SIG-M5 (cell line): ENCODE data around the gene SCN5A.

Experiments used
- DNase-seq: peaks from one replicate; lab custom pipeline; 2025; lab: John Stamatoyannopoulos, UW

SCN5A gene

DNA sequence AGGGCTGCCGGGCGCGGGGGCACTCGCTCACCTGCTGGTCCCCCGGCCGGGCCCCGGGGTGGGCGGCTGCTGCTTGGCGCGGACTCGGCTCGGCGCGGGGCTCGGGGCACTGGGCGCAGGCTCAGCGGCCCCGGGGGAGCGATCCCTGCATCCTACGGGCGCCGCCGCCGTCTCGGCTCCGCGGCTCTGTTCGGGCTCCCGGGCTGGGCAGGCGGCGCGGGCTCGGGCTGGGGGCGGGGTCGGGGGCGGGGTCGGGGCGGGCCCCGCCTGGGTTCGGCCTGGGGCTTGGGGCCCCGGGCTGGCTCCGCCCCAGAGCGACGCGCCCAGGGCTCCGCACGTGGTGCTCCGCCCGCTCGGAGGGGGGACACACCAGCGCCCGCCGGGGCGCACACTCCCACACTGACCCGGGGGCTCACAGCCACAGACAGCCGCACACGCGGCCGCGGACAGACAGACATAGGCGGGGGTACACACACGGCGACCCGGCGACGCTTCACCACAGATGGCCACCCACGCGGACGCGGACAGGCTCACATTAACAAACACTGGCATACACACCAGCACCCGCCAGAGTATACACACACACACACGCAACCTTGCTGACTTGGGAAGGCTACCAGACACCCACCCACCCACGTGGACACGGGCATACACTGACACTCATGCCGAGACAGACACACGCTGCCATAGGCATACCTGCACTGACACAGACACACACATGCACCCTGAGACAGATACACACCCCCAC is at the start of gene SCN5A:
TSS of gene SCN5A (minus strand) at position 188 of the 748 bp plus-strand sequence. CDS start 16,380 bp downstream, outside the sequence.
- DNase-seq = no peak

DNA sequence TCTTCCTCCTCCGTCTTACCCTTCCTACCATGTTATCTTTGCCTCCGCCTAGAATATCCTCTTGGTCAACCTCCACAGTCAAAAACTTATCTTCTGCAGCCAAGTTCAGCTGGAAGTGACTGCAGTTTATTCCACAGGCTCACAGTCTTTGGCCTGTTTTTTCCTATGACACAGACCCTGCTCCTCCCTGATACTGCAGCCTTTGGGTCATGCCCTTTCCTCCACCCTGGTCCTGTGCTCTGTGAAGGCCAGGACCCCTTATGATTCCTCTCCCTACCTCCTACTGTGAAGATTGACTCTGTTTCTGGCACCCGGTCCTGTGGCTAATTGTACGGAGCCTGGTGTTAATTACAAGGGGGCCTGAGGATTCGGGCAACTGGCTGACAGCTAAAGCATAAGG is 49.3 kb upstream of the SCN5A start:
- DNase-seq = no peak

DNA sequence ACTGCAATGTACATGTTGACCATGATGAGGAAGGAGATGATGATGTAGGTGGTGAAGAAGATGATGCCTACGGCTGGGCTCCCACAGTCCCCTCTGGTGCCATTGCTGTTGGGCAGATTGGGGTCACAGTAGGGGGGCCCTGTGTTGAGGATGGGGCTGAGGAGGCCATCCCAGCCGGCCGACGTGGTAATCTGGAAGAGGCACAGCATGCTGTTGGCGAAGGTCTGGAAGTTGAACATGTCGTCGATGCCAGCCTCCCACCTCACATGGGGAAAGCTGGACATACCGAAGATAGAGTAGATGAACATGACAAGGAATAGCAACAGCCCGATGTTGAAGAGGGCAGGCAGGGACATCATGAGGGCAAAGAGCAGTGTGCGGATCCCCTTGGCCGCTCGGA is 48.6 kb upstream of the SCN5A start:
- no peak for DNase-seq

DNA sequence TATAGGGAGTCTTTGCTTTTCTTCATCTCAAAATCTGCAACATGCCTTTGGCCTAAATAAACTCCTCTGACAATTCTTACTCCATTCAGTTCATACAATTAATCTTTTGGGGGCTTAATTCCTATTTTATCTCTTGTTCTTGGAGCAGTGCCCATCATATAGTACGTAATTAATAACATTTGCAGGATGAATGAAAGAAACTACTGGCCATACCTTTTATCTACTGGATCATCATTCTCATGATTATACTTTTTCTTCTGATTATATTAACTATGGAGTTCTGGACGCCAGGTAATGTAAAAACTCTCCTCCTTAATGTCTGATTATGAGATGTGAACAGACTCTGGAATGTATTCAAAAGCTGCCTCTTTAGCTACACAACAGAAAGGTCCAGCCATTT is 46.5 kb upstream of the SCN5A start:
- no peak for DNase-seq

DNA sequence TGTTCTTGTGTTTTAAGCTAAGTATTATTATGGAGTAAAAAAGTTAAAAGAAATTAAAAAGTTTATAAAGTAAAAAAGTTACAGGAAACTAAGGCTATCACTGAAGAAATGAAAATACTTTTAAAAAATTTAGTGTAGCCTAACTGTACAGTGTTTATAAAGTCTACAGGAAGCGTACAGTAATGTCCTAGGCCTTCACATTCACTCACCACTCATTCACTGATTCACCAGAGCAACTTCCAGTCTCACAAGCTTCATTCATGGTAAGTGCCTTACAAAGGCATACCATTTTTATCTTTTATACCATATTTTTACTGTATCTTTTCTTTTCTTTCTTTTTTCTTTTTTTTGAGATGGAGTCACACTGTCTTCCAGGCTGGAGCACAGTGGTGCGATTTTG is 40.7 kb upstream of the SCN5A start:
- DNase-seq = no peak

DNA sequence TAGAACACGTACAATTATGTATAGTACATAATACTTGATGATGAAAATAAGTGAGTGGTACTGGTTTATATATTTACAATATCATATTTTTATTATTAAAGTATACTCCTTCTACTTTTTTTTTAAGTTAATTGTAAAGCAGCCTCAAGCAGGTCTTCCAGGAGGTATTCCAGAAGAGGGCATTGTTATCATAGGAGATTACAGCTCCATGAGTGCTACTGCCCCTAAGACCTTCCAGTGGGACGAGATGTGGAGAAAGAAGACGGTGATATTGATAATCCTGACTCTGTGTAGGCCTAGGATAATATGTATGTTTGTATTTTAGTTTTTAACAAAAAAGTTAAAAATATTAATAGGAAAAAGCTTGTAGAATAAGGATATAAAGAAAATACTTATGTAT is 40.3 kb upstream of the SCN5A start:
- no peak for DNase-seq

DNA sequence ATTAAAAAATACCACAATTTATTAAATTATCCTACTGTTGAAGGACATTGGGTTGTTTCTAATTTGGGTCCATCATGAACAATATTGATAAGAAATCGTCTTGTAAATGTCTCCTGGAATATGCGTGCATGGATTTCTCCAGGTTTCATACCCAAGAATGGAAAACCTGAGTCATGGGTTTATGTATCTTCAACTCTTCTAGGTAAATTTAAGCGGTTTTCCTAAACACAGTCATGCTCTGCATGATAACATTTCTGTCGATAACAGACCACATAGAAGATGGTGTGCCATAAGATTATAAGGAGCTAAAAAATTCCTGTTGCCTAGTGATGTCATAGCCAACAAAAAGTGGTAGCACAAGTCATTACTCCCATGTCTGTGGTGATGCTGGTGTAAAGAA is 39.9 kb upstream of the SCN5A start:
- DNase-seq = no peak

DNA sequence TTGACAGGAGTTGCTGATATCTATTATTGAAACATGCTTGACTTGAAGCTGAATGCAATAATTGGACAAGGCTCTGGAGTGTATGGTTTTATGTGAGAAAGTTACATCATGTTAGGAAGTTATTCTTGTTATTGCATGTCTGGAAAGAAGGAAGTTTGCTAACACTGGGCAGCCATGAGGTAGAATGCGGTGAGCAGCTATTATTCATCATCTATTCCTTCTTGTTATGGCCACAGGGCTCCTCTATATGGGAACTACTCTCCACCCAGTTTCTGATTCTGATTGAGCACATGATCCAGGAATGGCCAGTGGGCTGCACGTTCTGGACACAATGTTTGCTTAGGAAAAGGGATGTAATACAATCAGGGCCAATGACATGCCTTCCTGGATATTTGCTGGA is 37.8 kb upstream of the SCN5A start:
- DNase-seq = no peak

DNA sequence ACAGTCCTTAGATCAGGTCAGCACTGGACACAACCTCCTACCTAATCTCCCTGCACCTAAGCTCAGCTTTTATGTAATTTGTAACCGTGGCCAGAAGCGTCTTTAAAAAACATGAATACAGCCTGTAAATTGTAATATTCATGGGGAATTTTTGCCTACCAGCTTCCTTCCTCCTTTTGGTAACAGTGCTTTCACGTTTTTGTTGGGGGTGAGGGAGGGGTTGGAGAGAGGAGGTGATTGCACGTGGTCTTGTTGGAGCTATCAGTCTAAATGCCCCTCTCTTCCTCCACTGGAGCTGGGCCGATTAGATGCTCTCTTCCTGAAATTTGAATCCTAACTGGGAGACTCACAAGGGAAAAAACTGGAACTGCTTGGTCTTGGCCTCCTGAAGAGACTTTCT is 35.1 kb upstream of the SCN5A start:
- DNase-seq = no peak

DNA sequence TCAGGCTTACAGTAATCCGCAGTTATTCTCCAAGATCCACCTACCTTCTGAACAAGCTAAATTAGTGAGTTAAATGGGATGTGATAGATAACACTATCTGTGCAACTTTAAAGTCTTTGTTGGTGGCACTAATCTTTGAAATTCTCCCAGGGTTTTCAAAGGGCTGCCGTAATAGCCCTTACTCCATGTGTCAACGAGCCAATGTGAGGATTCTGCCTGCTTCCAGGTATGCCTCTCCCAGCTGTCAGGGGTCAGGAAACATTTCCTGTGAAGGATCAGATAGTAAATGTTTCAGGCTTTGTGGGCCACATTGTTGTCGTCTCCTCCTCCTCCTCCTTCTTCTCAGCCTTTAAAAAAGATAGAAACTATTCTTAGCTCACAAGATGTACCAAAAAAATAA is 20.2 kb upstream of the SCN5A start:
- DNase-seq = no peak

DNA sequence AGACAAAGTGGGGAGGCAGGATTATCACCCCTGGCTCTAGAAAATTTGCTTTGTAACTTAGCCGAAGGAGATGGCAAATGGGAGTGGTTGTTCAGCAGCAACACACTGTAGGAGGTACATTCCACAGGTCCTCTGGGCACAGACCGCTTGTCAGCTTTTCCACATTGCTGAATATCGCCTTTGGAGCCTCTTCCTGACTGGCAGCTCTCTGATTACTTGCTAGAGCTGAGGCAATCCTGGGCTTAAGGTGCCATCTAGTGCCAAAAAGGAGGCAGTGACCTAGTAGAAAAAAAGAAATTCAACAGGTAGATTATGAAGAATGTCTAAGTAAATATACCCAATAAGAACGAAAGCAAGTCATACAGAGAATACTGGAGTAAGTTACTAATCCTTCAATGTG is 13.1 kb upstream of the SCN5A start:
- DNase-seq = no peak

DNA sequence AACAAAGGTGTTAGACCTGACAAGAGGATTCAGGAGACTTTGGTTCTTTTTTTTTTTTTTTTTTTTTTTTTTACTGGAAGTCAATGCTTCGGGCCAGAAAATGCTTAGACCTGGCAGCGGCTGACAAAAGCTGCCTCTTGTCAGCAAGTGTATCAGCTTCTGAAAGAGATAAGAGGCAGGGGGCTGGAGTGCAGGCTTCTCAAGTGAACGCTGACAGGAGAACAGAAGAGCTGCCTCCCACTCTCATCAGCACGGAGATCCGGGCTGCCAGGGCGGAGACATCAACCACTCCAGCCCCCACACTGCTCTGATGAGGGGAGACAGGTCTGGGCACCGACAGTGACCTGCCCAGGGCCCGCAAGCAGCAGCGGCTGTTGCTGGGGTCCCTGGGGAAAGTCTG is 9.4 kb upstream of the SCN5A start:
- DNase-seq = no peak

DNA sequence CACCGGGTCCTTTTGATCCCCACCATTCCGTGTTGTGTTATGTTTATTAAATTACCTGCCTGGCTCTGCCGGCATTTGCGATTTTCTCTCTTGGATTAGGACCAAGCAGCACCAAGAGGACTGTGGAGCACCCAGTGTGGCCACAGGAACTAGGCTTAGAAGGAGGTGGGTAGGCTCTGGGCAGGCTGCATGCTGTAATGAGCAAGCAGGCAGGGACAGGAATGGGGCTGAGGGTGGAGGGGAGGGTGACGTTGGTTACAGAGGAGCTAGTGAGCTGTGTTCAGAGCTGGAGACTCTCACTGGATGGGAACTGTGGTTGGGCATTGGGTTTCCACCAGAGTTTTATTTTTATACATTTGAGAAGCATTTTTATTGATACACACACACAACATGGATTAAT is 7.9 kb upstream of the SCN5A start:
- DNase-seq = no peak

DNA sequence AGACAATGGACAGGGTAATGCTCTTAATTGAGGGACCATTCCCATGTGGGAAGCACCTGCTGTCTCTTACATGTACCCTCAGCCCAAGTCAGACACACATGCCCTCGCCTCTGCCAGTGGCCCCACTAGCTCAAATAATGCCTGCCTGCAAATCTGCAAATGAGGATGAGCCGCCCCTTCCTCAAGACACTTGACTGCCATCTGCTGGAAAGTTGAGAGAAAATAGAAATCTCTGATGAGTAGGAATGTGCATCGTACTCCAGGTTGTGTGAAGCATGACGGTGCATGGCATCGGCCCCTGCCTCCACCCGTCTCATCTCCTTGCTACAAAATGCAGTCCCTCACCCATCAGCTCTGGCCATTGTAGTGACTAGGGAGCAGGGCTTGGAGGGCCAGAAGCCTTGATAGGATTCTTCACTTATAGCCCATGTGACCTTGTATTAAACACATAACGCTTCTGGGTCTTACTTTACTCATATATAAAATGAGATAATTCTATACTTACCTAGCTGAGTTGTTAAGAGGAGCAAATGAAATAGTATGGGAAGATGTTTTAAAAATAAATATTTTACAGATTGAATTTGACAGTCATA is 6.3 kb upstream of the SCN5A start:
- no peak for DNase-seq

DNA sequence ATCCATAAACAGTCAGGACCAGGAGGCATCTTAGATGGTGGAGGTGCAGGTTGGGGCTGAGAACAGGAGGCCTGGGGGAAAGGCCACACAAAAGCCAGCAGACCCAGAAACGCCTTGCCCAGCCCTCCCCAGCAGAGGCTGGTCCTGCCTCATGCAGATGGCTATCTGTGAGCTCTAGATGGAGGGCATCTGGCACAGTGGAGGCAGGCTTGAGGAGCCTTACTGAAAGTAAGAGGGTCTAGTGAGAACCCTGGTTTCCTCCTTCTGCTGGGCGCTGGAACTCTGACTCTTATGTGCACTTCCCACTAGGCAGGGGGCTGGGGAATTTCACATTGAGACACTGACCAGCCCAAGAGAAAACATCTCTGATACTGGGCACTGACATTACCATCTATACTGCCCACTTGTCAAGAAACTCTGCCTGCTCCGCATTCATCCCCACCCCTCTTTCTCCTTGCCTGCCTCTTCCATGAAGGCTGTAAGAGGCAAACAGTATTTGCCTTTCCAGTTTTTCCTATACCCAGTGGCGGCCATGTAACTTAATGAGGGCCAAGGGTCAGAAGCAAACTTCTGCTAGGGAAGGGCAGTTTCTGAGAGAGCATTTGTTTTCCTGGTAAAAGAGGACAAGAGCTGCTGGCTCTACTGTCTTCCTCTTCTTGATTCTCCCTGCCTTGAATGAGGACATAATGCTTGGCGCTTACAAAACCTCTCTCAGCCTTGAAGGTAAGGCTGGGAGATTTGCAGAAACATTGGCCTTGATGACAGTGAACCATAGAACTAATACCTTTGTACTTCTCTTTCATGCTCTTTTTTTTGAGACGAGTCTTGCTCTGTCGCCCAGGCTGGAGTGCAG is 4.4 kb upstream of the SCN5A start:
- no peak for DNase-seq

DNA sequence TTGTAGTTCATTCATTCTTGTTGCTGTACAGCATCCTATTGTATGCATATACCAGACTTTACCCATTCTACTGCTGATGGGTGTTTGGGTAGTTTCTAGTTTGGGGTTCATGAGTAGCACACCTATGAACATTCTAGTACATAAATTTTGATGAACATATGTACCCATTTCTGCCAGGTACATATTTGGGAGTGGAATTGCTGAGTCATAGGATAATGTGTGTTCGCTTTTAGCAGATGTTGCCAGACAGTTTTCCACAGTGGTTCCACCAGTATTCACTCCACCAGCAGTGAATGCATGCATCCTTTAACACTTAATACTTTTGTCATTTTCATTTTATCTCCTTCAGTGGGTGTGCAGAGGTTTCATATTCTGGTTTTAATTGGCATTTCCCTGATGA is 3.4 kb upstream of the SCN5A start:
- DNase-seq = no peak

DNA sequence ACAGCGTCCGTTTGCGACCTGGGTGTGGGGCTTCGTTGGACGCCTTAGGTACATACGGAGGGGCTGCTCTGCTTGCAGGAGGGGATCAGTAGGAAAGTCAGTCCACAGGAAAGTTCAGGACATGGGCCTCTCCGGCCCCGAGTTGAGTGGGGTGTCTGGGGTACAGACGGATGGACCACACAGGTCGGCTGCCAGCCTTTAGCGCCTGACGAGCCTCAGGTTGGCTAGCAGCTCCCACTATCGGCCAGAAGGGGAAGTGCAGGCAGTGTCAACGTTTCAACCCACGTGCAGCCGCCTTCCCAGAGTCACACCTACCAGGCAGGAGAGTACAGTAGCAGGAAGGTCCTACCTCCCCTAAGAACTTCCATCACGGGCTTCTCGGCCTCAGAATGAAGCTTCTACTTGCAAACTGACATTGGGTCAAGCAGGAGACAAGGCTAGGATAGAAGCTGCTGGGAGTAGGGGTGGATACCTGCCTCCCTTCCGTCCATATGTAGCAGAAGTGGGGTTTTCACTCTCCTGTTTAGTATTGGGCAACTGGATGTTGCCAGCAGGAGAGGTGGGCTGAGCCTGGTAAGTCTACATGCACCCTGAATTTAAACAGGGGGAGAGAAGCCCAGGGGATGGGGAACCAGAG is 1.8 kb upstream of the SCN5A start:
- DNase-seq = no peak

DNA sequence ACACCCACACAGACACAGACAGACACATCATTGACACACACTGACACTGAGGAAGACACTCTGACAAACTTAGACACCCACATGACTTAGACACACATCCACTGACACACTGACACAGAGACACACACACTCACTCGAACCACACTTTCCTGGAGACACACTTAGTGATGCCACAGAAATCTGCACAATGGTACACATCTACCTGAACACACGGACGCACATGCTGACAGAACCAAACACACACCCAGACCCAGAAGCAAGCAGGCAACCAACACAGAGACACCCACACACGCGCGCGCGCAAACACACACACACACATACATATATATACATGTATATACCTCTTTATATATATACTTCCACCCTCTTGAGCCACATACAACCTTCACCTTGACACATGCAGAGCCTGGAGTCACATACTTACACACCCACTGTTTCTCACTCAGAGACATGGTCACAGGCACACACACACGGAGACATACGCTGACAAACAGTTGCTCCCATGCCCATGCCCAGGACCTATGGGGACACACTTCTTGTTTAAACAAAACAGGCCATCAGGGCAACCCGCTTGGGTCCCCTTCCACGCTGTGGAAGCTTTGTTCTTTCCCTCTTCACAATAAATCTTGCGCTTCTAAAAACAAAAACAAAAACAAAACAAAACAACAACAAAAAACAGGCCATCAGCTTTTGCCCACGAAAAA is 913 bp upstream of the SCN5A start:
- no peak for DNase-seq

DNA sequence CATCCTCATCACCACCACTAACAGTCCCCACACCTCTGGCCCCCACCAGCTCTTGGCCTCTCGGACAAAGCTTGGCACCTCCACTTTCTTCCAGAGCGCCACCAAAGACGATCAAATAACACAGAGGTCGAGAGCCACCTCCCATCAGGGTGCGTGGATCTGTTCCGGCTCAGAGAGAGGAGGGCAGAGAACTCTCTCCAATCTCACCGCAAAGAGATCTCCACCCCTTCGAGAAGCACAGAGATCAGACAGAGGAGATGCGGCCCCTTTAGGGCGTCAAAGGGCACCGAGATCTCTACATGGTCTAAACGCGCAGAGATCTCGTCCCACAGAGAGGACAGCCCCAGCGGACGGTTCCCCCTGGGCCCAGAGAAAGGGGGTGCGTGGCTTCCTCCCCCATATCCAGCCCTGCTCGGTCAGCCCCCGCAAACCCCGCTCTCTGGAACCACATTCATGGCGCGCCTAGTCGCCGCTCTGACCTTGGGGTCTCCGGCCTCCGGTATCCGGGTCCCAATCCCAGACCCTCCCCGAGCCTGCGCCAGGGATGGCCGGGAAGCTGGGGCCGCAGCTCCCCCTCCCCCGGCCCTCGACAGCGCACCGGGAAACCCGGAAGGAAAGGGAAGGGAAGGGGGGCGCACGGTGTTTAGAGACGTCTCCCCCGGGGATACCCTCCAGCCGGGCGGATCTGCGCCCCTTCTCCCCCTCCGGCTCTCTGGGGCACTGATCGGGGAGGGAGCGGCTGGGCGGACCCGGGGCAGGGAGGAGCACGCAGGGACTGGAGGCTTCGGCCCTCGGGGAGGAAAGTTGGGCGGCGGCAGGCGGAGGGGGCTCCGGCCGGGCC is 608 bp downstream of the SCN5A start:
- DNase-seq = no peak

DNA sequence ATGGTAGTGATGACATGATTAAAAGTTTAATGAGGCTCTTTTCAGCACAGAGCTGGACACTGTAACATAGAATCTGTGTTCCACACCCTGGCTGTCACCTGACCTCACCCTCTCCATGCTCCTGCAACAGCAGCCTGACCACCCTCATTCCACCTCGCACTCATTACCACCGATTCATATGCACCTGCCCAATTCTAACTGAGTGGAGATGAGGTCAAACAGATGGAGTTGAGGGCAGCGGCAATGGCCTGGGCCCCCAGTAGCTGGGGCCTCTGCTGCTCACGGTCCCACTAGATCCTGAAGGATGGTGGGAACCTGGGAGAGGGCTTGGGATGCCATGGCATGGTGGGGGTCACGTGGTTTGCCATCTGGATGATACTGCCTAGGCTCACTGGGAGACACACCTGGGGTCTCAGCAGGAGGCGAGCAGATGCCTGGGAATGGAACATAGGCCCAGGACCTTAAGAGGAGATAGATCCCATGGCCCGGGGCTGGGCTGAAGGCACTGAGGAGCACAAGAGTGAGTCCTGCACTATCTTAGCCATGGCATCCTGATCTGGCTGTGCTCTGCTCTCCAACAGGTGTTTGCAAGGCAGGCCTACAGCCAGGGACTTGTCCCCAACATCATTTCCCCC is 1.3 kb downstream of the SCN5A start:
- no peak for DNase-seq
